Gastrocnemius medialis (tissue), 4 donors: Measurements from ENCODE around the gene PPP1R13L. TPM values are rescaled to one million over a fixed set of nuclear protein-coding genes. Genes with fewer than 3 reads are reported as not detected.

Source experiments
- ATAC-seq, 2 donors: fragments of 150-250 bp; one replicate each; pipeline ENCODE4 v1.9.1; 2016
- DNase-seq, 2 donors: peaks; one replicate each; pipeline ENCODE4 v3.0.0-alpha.2; 2019
- H3K27ac ChIP-seq, 4 donors: fragments of 200-600 bp; sonication (generic); 1 replicate in 1 of 4; 2 replicates in 3 of 4; pipeline ENCODE4 v1.5.1; 2016 to 2018; ENCODE audit warnings: mild to moderate bottlenecking in 2 of 4, moderate library complexity in 1 of 4
- H3K27me3 ChIP-seq, 3 donors: fragments of 200-600 bp; sonication (generic) in 2 of 3; 1 replicate in 1 of 3; 2 replicates in 2 of 3; pipeline versions ENCODE4 v1.5.1 to v1.6.0; 2016 to 2019; ENCODE audit warnings: mild to moderate bottlenecking in 1 of 3, moderate library complexity in 1 of 3
- H3K36me3 ChIP-seq, 2 donors: fragments of 200-600 bp; sonication (generic) in 1 of 2; one replicate each; pipeline ENCODE4 v1.5.1; 2017 to 2018
- H3K4me1 ChIP-seq, 2 donors: fragments of 200-600 bp; sonication (generic) in 1 of 2; one replicate each; pipeline ENCODE4 v1.5.1; 2016 to 2017; ENCODE audit warnings: mild to moderate bottlenecking in 2 of 2
- H3K4me3 ChIP-seq, 4 donors: fragments of 200-600 bp; sonication (generic) in 3 of 4; 1 replicate in 1 of 4; 2 replicates in 3 of 4; pipeline ENCODE4 v1.5.1; 2016 to 2019; ENCODE audit warnings: mild to moderate bottlenecking in 2 of 4
- H3K9me3 ChIP-seq, 3 donors: fragments of 200-600 bp; sonication (generic) in 2 of 3; 1 replicate in 1 of 3; 2 replicates in 2 of 3; pipeline ENCODE4 v1.5.1; 2016 to 2019
- POLR2A ChIP-seq, 2 donors: fragments of 450-650 bp; IDR thresholded peaks; one replicate each; pipeline ENCODE4 v1.6.1; 2017; ENCODE audit warnings: antibody characterized with exemption in 2 of 2, mild to moderate bottlenecking in 2 of 2, moderate library complexity in 2 of 2
- in situ Hi-C, 4 donors: fragments of 200-750 bp; cut with MboI; loops; one replicate each; pipeline versions ENCODE4 v1.15.0 to v1.8.0; 2017; ENCODE audit warnings: low sequenced_read_pairs in 4 of 4
- intact Hi-C: fragments of 100-400 bp; cut with DNase I; formaldehyde crosslinking; loops from one replicate; pipeline ENCODE4 v1.15.1; 2023; ENCODE audit warnings: low total_unique reads
- total RNA-seq, 4 donors: library from RNA; depleted of rRNA; stranded (reverse); fragments of >200 nt; gene quantifications; one replicate each; pipeline versions ENCODE4 v1.1.0 to v1.2.3, GENCODE V29; 2016
- TF ChIP-seq, protein P1 (sequence below), 5 experiments: fragments of 450-650 bp in 3 of 5; fragments of 200-600 bp in 2 of 5; sonication (generic) in 2 of 5; IDR thresholded peaks in 4 of 5; conservative IDR thresholded peaks in 1 of 5; 1 replicate in 4 of 5; 2 replicates in 1 of 5; pipeline ENCODE4 v1.5.1; 2016 to 2019; ENCODE audit warnings: antibody characterized with exemption in 5 of 5, mild to moderate bottlenecking in 3 of 5, moderate library complexity in 3 of 5

PPP1R13L gene
- total RNA-seq, 4 donors from 2014 or later = 1.1 to 6.9 (median 1.5) TPM

DNA sequence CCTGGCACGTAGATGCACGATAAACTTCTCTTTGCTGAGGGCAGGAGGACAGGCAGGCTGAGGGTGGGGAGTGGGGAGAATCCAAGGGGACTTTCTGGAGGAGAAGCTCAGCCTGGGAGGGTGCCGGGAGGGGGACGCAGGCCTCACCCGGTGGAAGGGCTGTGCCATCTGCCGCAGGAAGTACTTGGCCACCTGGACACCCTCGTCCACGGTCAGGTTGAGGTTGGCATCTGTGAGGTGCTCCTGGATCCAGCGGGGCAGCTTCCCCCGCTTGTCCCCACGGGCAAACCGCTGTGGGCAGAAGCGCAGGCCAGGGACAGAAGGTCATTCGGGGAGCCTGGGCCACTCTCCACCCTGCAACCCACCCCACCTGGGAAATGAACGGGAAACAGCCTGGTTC is 52.8 kb downstream of the PPP1R13L start:
- Histone ChIP-seq H3K9me3 (no peaks in the 10 kb centered on the region), H3K4me3 (no peak overlapping the region), H3K36me3 (peaks cover 0 to 26% of the 10 kb centered on the region in 2 donors), H3K4me1 (no peaks in the 10 kb centered on the region), H3K27ac (no peak overlapping the region), H3K27me3 (peaks cover 0 to 11% (median 6%) of the 10 kb centered on the region in 3 donors)
- intact Hi-C loops (no loop called here), in situ Hi-C loops (no loop called here)
- ATAC-seq (no peak), DNase-seq (no peak)
- no peak for TF ChIP-seq POLR2A (IDR thresholded peaks at IDR 0.05)
- TF ChIP-seq, protein P1, sequence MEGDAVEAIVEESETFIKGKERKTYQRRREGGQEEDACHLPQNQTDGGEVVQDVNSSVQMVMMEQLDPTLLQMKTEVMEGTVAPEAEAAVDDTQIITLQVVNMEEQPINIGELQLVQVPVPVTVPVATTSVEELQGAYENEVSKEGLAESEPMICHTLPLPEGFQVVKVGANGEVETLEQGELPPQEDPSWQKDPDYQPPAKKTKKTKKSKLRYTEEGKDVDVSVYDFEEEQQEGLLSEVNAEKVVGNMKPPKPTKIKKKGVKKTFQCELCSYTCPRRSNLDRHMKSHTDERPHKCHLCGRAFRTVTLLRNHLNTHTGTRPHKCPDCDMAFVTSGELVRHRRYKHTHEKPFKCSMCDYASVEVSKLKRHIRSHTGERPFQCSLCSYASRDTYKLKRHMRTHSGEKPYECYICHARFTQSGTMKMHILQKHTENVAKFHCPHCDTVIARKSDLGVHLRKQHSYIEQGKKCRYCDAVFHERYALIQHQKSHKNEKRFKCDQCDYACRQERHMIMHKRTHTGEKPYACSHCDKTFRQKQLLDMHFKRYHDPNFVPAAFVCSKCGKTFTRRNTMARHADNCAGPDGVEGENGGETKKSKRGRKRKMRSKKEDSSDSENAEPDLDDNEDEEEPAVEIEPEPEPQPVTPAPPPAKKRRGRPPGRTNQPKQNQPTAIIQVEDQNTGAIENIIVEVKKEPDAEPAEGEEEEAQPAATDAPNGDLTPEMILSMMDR (IDR thresholded peaks at IDR 0.05 in 4 of 5, conservative IDR thresholded peaks at IDR 0.05 in 1 of 5) = no peak

DNA sequence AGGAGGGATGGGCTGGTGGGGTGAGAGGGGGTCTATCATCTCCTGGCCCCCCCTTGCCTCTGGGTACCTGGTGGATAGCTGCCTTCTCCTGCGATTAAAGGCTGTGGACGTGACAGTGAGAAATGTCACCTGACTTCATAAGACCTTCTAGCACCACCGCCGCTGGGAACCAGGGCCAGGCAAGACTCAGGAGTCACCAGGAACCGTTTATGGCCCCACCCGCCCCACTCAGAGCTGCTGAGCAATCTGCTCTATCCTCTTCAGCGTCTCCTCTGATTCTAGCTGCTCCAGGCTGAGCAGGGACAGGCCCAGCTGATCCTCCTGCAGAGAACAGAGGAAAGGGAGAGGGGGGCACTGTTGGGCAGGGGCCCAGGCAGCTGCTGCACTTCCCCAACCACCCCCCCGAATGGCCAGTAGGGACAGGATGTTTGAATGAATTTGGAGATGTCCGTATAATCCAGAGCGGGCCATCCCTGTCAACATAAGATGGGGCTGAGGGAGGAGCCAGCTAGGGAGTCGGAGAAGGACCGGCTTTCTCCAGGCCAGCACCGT is 53.4 kb downstream of the PPP1R13L start:
- Histone ChIP-seq H3K36me3 (peaks cover 0 to 26% of the 10 kb centered on the region in 2 donors), H3K27ac (no peak overlapping the region), H3K27me3 (peaks cover under 1 to 16% (median 6%) of the 10 kb centered on the region in 3 donors), H3K4me3 (no peak overlapping the region), H3K4me1 (no peaks in the 10 kb centered on the region), H3K9me3 (no peaks in the 10 kb centered on the region)
- ATAC-seq (no peak), DNase-seq (no peak)
- TF ChIP-seq, protein P1 (IDR thresholded peaks at IDR 0.05 in 4 of 5, conservative IDR thresholded peaks at IDR 0.05 in 1 of 5) = no peak
- no peak for TF ChIP-seq POLR2A (IDR thresholded peaks at IDR 0.05)
- intact Hi-C loops (no loop called here), in situ Hi-C loops (no loop called here)

DNA sequence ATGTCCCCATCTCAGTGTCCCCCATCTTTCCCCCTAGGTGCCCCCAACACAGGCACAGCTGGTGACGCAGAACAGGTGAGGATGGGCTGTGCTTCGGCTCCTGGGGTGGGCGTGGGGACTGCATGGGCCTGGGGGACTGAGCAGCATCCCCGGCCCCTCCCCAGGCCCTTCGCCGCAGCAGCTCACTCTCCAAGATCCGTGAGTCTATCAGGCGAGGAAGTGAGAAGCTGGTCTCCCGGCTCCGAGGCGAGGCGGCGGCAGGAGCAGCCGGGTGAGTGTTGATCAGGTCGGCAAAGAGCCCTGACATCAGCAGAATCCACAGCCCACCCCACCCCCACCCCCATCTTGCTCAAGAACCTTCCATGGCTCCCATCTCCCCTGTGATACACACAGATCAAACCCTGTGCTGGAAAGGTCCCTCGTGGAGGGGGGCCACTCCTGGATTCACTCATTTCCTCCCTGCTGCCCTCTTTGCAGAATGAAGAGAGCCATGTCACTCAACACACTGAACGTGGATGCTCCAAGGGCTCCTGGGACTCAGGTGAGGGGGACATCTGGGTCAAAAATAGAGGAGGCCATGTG is 54.3 kb downstream of the PPP1R13L start:
- TF ChIP-seq POLR2A (IDR thresholded peaks at IDR 0.05) = no peak
- TF ChIP-seq, protein P1 (IDR thresholded peaks at IDR 0.05 in 4 of 5, conservative IDR thresholded peaks at IDR 0.05 in 1 of 5) = no peak
- no peak for DNase-seq
- H3K4me1 ChIP-seq = no peaks in the 10 kb centered on the region
- no peaks in the 10 kb centered on the region for H3K9me3 ChIP-seq
- peaks cover 7 to 25% (median 9%) of the 10 kb centered on the region in 3 donors for H3K27me3 ChIP-seq
- no peak overlapping the region for H3K4me3 ChIP-seq
- H3K27ac ChIP-seq = no peak overlapping the region
- no peak for ATAC-seq
- peaks cover 0 to 26% of the 10 kb centered on the region in 2 donors for H3K36me3 ChIP-seq
- intact Hi-C loops (no loop called here), in situ Hi-C loops (no loop called here)

DNA sequence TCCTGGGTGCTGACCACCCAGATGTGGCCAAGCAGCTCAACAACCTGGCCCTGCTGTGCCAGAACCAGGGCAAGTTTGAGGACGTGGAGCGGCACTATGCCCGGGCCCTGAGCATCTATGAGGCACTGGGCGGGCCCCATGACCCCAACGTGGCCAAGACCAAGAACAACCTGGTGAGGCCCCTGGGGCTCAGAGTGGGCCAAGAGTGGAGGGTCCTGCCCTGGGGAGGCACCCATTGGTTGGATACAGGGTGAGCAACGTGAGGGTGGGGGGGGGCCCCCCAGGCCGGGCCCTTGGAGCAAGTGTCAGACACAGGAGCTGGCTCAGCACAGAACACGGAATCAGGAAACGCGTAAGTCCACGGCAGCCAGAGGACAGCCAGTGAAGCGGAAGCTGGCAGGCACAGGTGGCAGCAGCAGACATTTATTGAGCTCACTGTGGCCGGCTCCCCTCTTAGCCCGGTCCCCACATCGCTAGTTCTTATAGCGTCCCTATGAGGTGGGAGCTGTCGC is 55.4 kb downstream of the PPP1R13L start:
- Histone ChIP-seq H3K36me3 (peaks cover 0 to 17% of the 10 kb centered on the region in 2 donors), H3K9me3 (no peaks in the 10 kb centered on the region), H3K4me3 (no peak overlapping the region), H3K4me1 (no peaks in the 10 kb centered on the region), H3K27me3 (peaks cover 9 to 28% (median 10%) of the 10 kb centered on the region in 3 donors), H3K27ac (no peak overlapping the region)
- intact Hi-C loops (no loop called here), in situ Hi-C loops (no loop called here)
- TF ChIP-seq POLR2A (IDR thresholded peaks at IDR 0.05) = no peak
- TF ChIP-seq, protein P1 (IDR thresholded peaks at IDR 0.05 in 4 of 5, conservative IDR thresholded peaks at IDR 0.05 in 1 of 5) = no peak
- DNase-seq = no peak
- no peak for ATAC-seq
